Effector CD8-positive, alpha-beta T cell (primary cell): Measurements from ENCODE around the gene SERPIND1.

Experiments used
- DNase-seq: peaks from one replicate; lab custom pipeline; 2025; lab: John Stamatoyannopoulos, UW

SERPIND1 gene

GRCh38 chr22:20792221-20792965, 18.5 kb downstream of the SERPIND1 start:
- DNase-seq: no peak

GRCh38 chr22:20792966-20793728, 19.2 kb downstream of the SERPIND1 start:
- no peak for DNase-seq

GRCh38 chr22:20793748-20794649, 20.1 kb downstream of the SERPIND1 start:
- DNase-seq: no peak

- DNase-seq: no peak
These were observed 20.9 kb downstream of the SERPIND1 start for GRCh38 chr22:20794650-20795413.

- no peak for DNase-seq
These were observed 22.8 kb downstream of the SERPIND1 start for GRCh38 chr22:20796731-20797130.

GRCh38 chr22:20798218-20798617, 24.3 kb downstream of the SERPIND1 start:
- no peak for DNase-seq

GRCh38 chr22:20798974-20799373, 25.1 kb downstream of the SERPIND1 start:
- no peak for DNase-seq

GRCh38 chr22:20799449-20799848, 25.5 kb downstream of the SERPIND1 start:
- DNase-seq: no peak

GRCh38 chr22:20802452-20802851, 28.5 kb downstream of the SERPIND1 start:
- no peak for DNase-seq

- no peak for DNase-seq
These were observed 29.1 kb downstream of the SERPIND1 start for GRCh38 chr22:20802922-20803553.

- DNase-seq: no peak
These were observed 29.9 kb downstream of the SERPIND1 start for GRCh38 chr22:20803696-20804324.

- no peak for DNase-seq
These were observed 30.7 kb downstream of the SERPIND1 start for GRCh38 chr22:20804650-20805049.

GRCh38 chr22:20805972-20806471, 32.1 kb downstream of the SERPIND1 start:
- DNase-seq: no peak

GRCh38 chr22:20807315-20807752, 33.4 kb downstream of the SERPIND1 start:
- no peak for DNase-seq

- no peak for DNase-seq
These were observed 34.9 kb downstream of the SERPIND1 start for GRCh38 chr22:20808844-20809243.

- no peak for DNase-seq
These were observed 35.7 kb downstream of the SERPIND1 start for GRCh38 chr22:20809538-20810185.

GRCh38 chr22:20810645-20811044, 36.7 kb downstream of the SERPIND1 start:
- DNase-seq: peak; percentile 34

- DNase-seq: no peak
These were observed 37.3 kb downstream of the SERPIND1 start for GRCh38 chr22:20811171-20811570.

GRCh38 chr22:20811971-20812660, 38.2 kb downstream of the SERPIND1 start:
- DNase-seq: no peak
